ENCODE results near the gene WHAMM. TPM values are rescaled to one million over a fixed set of nuclear protein-coding genes. Genes with fewer than 3 reads are reported as not detected.
"Not testable (repeated sequence)": the region's sequence is repeated elsewhere in the genome, so short reads cannot be mapped to it uniquely, and the experiment has no call there.

The WHAMM gene, protein sequence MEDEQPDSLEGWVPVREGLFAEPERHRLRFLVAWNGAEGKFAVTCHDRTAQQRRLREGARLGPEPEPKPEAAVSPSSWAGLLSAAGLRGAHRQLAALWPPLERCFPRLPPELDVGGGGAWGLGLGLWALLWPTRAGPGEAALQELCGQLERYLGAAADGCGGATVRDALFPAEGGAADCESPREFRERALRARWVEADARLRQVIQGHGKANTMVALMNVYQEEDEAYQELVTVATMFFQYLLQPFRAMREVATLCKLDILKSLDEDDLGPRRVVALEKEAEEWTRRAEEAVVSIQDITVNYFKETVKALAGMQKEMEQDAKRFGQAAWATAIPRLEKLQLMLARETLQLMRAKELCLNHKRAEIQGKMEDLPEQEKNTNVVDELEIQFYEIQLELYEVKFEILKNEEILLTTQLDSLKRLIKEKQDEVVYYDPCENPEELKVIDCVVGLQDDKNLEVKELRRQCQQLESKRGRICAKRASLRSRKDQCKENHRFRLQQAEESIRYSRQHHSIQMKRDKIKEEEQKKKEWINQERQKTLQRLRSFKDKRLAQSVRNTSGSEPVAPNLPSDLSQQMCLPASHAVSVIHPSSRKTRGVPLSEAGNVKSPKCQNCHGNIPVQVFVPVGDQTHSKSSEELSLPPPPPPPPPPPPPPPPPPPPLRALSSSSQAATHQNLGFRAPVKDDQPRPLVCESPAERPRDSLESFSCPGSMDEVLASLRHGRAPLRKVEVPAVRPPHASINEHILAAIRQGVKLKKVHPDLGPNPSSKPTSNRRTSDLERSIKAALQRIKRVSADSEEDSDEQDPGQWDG
- polyA plus RNA-seq (2012; ENCODE audit: insufficient read depth, insufficient read length, low read depth) = 2.8 TPM

DNA sequence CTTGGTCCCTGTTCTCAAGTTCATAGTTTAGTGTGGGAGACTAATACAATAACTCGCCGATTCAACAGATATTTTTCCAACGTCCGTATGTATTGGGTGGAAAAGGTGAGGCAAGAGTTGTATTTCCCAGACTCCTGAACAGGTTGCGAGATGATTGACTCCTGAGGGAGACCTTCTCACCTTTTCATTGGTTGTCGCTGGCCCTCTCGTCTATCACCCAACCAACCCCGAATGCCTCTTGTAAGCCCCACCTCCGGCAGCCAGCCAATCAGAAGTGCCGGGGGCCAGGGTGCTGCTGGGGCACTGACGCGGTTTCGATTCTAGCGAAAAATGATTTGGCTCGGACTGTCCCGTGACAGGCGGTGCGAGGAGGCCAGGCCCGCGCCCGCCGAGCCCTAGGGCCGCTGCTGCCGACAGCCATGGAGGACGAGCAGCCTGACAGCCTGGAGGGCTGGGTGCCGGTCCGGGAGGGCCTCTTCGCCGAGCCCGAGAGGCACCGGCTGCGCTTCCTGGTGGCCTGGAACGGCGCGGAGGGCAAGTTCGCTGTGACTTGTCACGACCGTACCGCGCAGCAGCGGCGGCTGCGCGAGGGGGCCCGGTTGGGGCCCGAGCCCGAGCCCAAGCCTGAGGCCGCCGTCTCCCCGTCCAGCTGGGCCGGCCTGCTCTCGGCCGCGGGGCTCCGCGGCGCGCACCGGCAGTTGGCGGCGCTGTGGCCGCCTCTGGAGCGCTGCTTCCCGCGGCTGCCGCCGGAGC is at the start of gene WHAMM:
Gene WHAMM, plus strand, starts transcription at position 321 of the 753 bp plus-strand sequence. Its CDS starts 99 bp downstream, at position 420.
- peak; percentile 98 for DNase-seq
- Histone ChIP-seq H3K4me1 (no peaks in the 10 kb centered on the region), H3K4me3 (ENCODE audit: low read depth, low read length) (peak within 1 kb of the TSS; percentile 91), H3K27me3 (no peaks in the 10 kb centered on the region), H3K9me3 (no peaks in the 10 kb centered on the region), H3K36me3 (peaks cover 2% of the 10 kb centered on the region; the same call in 1 of the 2 replicates)
- TF ChIP-seq, protein P1, sequence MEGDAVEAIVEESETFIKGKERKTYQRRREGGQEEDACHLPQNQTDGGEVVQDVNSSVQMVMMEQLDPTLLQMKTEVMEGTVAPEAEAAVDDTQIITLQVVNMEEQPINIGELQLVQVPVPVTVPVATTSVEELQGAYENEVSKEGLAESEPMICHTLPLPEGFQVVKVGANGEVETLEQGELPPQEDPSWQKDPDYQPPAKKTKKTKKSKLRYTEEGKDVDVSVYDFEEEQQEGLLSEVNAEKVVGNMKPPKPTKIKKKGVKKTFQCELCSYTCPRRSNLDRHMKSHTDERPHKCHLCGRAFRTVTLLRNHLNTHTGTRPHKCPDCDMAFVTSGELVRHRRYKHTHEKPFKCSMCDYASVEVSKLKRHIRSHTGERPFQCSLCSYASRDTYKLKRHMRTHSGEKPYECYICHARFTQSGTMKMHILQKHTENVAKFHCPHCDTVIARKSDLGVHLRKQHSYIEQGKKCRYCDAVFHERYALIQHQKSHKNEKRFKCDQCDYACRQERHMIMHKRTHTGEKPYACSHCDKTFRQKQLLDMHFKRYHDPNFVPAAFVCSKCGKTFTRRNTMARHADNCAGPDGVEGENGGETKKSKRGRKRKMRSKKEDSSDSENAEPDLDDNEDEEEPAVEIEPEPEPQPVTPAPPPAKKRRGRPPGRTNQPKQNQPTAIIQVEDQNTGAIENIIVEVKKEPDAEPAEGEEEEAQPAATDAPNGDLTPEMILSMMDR (IDR thresholded peaks at IDR 0.05; ENCODE audit: low read depth, low read length) = no peak

DNA sequence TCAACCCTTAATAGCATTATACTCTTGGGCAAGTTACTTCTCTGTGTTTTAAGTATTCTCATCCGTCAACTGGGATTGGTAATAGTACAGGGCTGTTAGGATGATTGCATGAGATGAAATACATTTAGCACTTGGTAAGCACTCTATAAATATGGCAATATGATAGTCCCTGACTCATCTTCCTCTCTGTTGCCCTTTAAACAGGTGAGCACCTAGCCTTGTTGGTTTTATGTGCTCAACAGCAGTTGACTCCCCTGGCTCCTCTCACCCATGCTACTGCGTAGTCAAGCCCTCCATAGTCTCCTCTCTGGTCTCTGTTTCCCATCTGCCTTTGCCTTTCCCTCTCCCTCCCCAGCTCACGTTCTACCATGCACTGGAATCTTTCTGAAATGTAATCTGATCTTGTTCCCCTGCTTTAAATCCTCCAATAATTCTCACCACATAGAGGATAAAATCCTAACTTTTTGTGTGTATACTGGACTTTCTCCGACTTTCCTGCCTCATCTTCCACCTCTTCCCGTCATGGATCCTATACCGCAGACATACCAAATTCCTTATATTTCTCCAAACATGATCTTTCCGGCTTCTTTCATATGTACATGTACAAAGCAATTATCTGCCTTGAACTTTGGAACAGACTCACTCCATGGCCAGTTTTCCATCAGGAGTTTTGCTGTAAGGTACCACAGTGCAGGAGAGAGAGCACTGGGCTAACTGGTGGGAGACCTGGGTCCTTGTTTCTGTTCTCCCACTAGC is 45.9 kb upstream of the WHAMM start:
- no peak for DNase-seq
- Histone ChIP-seq H3K36me3 (peaks cover 8% of the 10 kb centered on the region), H3K4me3 (ENCODE audit: low read depth, low read length) (no peak overlapping the region), H3K9me3 (no peaks in the 10 kb centered on the region), H3K27me3 (no peaks in the 10 kb centered on the region), H3K4me1 (no peaks in the 10 kb centered on the region)
- TF ChIP-seq, protein P1 (IDR thresholded peaks at IDR 0.05; ENCODE audit: low read depth, low read length) = no peak

DNA sequence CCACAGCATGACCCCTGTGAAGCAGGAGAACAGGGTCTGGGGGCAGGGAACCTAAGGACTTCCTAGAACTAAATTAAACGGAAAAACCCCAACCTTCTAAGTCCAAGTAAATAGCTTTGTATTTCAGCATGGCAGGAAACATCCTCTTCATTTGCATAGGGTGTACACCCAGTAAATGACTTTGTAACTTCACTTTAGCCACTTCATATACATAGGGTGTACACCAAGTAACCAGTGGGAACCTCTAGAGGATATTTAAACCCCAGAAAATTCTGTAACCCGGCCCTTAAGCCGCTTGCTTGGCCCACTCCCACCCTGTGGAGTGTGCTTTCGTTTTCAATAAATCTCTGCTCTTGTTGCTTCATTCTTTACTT is 45.3 kb upstream of the WHAMM start:
- Histone ChIP-seq H3K9me3 (no peaks in the 10 kb centered on the region), H3K4me3 (ENCODE audit: low read depth, low read length) (no peak overlapping the region), H3K4me1 (no peaks in the 10 kb centered on the region), H3K27me3 (no peaks in the 10 kb centered on the region), H3K36me3 (peaks cover 2% of the 10 kb centered on the region)
- TF ChIP-seq, protein P1 (IDR thresholded peaks at IDR 0.05; ENCODE audit: low read depth, low read length) = no peak
- no peak for DNase-seq

DNA sequence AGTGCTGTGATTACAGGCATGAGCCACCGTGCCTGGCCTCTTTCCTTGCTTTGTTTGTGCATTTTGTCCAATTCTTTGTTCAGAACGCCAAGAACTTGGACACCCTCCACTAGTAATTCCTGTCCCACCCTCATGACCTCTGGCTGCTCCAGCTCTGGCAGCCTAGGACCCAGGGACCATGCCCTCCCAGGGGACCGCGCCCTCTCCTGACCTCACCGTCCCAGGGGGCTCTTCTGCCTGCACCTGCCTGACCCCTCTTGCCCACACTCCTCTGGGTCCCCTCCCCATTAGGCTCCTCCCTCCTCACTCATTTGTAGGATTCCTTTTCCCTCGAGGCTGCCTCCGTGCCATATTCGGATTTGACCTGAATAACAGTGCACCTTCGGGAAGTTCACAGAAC is 44.7 kb upstream of the WHAMM start:
- TF ChIP-seq, protein P1 (IDR thresholded peaks at IDR 0.05; ENCODE audit: low read depth, low read length) = no peak
- DNase-seq = no peak
- H3K36me3 ChIP-seq = no peaks in the 10 kb centered on the region; the same call in none of the 2 replicates
- H3K9me3 ChIP-seq = no peaks in the 10 kb centered on the region
- H3K4me1 ChIP-seq = no peaks in the 10 kb centered on the region
- no peaks in the 10 kb centered on the region for H3K27me3 ChIP-seq
- H3K4me3 ChIP-seq (ENCODE audit: low read depth, low read length) = no peak overlapping the region

DNA sequence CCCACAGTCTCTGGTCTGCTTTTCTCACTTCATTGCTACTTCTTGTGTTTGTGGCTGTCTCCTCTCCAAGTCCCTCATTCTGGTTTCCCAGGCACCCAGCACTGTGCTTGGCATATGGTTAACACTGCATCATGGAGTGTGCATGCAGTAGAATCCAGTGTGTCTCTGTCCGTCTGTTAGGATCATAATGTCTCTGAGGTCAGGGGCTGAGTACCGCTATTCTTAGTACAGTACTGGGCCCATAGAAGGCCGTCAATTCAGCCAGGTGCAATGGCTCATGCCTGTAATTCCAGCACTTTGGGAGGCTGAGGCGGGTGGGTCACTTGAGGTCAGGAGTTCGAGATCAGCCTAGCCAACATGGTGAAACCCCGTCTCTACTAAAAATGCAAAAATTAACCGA is 43.2 kb upstream of the WHAMM start:
- H3K9me3 ChIP-seq; H3K36me3 ChIP-seq; DNase-seq; H3K4me3 ChIP-seq (ENCODE audit: low read depth, low read length); H3K4me1 ChIP-seq; H3K27me3 ChIP-seq: not testable (repeated sequence)
